ENCODE results near the gene PCNP. TPM values are rescaled to one million over a fixed set of nuclear protein-coding genes. Genes with fewer than 3 reads are reported as not detected.
"Not testable (repeated sequence)": the region's sequence is repeated elsewhere in the genome, so short reads cannot be mapped to it uniquely, and the experiment has no call there.

The PCNP gene
- polyA plus RNA-seq, 1 donor from 2014 or later = 280 TPM

DNA sequence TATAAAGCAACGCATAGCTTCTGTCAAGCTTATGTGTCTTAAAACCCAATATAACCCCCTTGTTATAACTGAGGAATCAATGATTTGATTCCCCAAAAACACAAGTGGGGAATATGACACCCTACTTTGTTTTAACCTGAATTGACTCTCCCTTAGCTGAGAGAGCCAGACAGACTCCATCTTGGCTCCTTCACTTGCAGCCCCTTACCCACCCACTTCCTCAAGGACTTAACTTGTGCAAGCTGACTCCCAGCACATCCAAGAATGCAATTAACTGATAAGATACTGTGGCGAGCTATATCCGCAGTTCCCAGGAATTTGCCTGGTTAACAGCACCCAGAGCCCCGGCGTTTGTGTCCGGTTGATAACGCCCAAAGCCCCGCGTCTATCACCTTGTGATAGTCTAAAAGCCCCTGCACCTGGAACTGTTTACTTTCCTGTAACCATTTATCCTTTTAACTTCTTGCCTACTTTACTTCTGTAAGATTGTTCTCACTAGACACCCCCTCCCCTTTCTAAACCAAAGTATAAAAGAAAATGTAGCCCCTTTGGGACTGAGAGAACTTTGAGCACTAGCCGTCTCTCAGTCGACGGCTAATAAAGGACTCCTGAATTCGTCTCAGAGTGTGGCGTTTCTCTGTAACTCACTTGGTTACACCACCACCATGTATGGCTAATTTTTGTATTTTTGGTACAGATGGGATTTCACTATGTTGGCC lies 67.6 kb downstream of the PCNP start:
- H3K36me3 ChIP-seq (ENCODE audit: insufficient read depth, low read length); H3K4me3 ChIP-seq (ENCODE audit: low read length); H3K9me3 ChIP-seq (ENCODE audit: low read length); H3K4me2 ChIP-seq (ENCODE audit: low read length); H3K27ac ChIP-seq (ENCODE audit: low read length); H3K79me2 ChIP-seq (replicated peaks; ENCODE audit: insufficient read depth, low read length); H3K27me3 ChIP-seq (ENCODE audit: insufficient read depth, low read depth, low read length); H3K9ac ChIP-seq (ENCODE audit: low read length); H2AFZ ChIP-seq (ENCODE audit: low read depth, low read length); H3F3A ChIP-seq (ENCODE audit: insufficient read depth, low read length, poor library complexity, severe bottlenecking); H3K9me2 ChIP-seq (ENCODE audit: insufficient read depth, low read length); H4K20me1 ChIP-seq (ENCODE audit: insufficient read depth): not testable (repeated sequence)

DNA sequence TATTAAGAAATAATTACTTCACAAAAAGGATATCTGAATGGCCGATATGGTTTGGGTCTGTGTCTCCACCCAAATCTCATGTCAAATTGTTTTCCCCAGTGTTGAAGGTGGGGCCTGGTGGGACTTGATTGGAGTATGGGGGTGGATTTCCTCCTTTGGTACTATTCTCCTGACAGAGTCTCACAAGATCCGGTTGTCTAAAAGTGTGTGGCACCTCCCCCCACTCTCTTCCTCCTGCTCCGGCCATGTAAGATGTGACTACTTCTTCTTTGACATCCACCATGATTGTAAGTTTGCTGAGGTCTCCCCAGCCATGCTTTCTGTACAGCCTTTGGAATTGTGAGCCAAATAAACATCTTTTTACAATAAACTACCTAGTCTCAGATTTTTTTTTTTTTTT lies 68.5 kb downstream of the PCNP start:
- Histone ChIP-seq H3K79me2 (replicated peaks; ENCODE audit: insufficient read depth, low read length) (no peaks in the 10 kb centered on the region), H2AFZ (ENCODE audit: low read depth, low read length) (no peak overlapping the region), H3K27me3 (ENCODE audit: insufficient read depth, low read depth, low read length) (no peaks in the 10 kb centered on the region), H3K4me2 (ENCODE audit: low read length) (no peak overlapping the region), H3F3A (ENCODE audit: insufficient read depth, low read length, poor library complexity, severe bottlenecking) (no peaks in the 10 kb centered on the region), H3K9me2 (ENCODE audit: insufficient read depth, low read length) (no peaks in the 10 kb centered on the region), H3K4me3 (ENCODE audit: low read length) (no peak overlapping the region), H3K9me3 (ENCODE audit: low read length) (no peaks in the 10 kb centered on the region), H3K36me3 (ENCODE audit: insufficient read depth, low read length) (no peaks in the 10 kb centered on the region), H4K20me1 (ENCODE audit: insufficient read depth) (no peaks in the 10 kb centered on the region), H3K27ac (ENCODE audit: low read length) (no peak overlapping the region), H3K9ac (ENCODE audit: low read length) (no peak overlapping the region)
- TF ChIP-seq, protein P1, sequence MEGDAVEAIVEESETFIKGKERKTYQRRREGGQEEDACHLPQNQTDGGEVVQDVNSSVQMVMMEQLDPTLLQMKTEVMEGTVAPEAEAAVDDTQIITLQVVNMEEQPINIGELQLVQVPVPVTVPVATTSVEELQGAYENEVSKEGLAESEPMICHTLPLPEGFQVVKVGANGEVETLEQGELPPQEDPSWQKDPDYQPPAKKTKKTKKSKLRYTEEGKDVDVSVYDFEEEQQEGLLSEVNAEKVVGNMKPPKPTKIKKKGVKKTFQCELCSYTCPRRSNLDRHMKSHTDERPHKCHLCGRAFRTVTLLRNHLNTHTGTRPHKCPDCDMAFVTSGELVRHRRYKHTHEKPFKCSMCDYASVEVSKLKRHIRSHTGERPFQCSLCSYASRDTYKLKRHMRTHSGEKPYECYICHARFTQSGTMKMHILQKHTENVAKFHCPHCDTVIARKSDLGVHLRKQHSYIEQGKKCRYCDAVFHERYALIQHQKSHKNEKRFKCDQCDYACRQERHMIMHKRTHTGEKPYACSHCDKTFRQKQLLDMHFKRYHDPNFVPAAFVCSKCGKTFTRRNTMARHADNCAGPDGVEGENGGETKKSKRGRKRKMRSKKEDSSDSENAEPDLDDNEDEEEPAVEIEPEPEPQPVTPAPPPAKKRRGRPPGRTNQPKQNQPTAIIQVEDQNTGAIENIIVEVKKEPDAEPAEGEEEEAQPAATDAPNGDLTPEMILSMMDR (IDR thresholded peaks at IDR 0.05; ENCODE audit: poor library complexity, severe bottlenecking) = no peak
- TF ChIP-seq POLR2AphosphoS5 (IDR thresholded peaks at IDR 0.05) (no peak), TAF1 (IDR thresholded peaks at IDR 0.05; ENCODE audit: low read depth) (no peak), EP300 (conservative IDR thresholded peaks at IDR 0.05; ENCODE audit: poor library complexity, severe bottlenecking) (no peak), MXI1 (conservative IDR thresholded peaks at IDR 0.05; ENCODE audit: poor library complexity, severe bottlenecking) (no peak), SMC3 (conservative IDR thresholded peaks at IDR 0.05; ENCODE audit: poor library complexity) (no peak), EZH2 (IDR thresholded peaks at IDR 0.05; ENCODE audit: borderline replicate concordance, insufficient read depth, low read length, poor library complexity, severe bottlenecking) (no peak), RAD21 (conservative IDR thresholded peaks at IDR 0.05) (no peak)
- TF ChIP-seq, protein P2, sequence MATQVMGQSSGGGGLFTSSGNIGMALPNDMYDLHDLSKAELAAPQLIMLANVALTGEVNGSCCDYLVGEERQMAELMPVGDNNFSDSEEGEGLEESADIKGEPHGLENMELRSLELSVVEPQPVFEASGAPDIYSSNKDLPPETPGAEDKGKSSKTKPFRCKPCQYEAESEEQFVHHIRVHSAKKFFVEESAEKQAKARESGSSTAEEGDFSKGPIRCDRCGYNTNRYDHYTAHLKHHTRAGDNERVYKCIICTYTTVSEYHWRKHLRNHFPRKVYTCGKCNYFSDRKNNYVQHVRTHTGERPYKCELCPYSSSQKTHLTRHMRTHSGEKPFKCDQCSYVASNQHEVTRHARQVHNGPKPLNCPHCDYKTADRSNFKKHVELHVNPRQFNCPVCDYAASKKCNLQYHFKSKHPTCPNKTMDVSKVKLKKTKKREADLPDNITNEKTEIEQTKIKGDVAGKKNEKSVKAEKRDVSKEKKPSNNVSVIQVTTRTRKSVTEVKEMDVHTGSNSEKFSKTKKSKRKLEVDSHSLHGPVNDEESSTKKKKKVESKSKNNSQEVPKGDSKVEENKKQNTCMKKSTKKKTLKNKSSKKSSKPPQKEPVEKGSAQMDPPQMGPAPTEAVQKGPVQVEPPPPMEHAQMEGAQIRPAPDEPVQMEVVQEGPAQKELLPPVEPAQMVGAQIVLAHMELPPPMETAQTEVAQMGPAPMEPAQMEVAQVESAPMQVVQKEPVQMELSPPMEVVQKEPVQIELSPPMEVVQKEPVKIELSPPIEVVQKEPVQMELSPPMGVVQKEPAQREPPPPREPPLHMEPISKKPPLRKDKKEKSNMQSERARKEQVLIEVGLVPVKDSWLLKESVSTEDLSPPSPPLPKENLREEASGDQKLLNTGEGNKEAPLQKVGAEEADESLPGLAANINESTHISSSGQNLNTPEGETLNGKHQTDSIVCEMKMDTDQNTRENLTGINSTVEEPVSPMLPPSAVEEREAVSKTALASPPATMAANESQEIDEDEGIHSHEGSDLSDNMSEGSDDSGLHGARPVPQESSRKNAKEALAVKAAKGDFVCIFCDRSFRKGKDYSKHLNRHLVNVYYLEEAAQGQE (IDR thresholded peaks at IDR 0.05; ENCODE audit: borderline replicate concordance) = no peak
